ENCODE results near the gene NT5C2.

The NT5C2 gene

GRCh38 chr10:103041391-103041790 lies 151.7 kb downstream of the NT5C2 start:
- no peak overlapping the region for H3K27ac ChIP-seq (ENCODE audit: low read depth, low read length)
- no peaks in the 10 kb centered on the region for H3K9me3 ChIP-seq (ENCODE audit: control insufficient read depth, insufficient read depth, low read length)
- TF ChIP-seq CTCF (IDR thresholded peaks at IDR 0.05; ENCODE audit: low read depth, low read length, poor library complexity, severe bottlenecking): no peak
- no peak for TF ChIP-seq EZH2phosphoT487 (IDR thresholded peaks at IDR 0.05; ENCODE audit: borderline replicate concordance, low read length)
- no peak overlapping the region for H3K4me2 ChIP-seq (ENCODE audit: low read length)
- H3K27me3 ChIP-seq (ENCODE audit: control insufficient read depth, low read length): no peaks in the 10 kb centered on the region
- no peaks in the 10 kb centered on the region for H3K79me2 ChIP-seq (ENCODE audit: control insufficient read depth, low read length)
- H3K4me3 ChIP-seq (ENCODE audit: low read length): no peak overlapping the region
- no peaks in the 10 kb centered on the region for H4K20me1 ChIP-seq (ENCODE audit: control insufficient read depth, insufficient read depth, low read depth, low read length)
- H3K4me1 ChIP-seq (ENCODE audit: control insufficient read depth, low read length): peaks cover 16% of the 10 kb centered on the region
- no peaks in the 10 kb centered on the region for H3K36me3 ChIP-seq (ENCODE audit: control insufficient read depth, low read length)
- no peaks in the 10 kb centered on the region for H3F3A ChIP-seq (ENCODE audit: control insufficient read depth, insufficient read depth)
- no peaks in the 10 kb centered on the region for H3K9me2 ChIP-seq (replicated peaks; ENCODE audit: control insufficient read depth, low read length)

GRCh38 chr10:103040418-103040817 lies 152.7 kb downstream of the NT5C2 start:
- Histone ChIP-seq H3K79me2 (ENCODE audit: control insufficient read depth, low read length) (no peaks in the 10 kb centered on the region), H3K4me3 (ENCODE audit: low read length) (no peak overlapping the region), H3K27ac (ENCODE audit: low read depth, low read length) (no peak overlapping the region), H3K27me3 (ENCODE audit: control insufficient read depth, low read length) (0 out of 2 replicates have a peak, but pooled peaks cover 2% of the 10 kb centered on the region), H3K4me1 (ENCODE audit: control insufficient read depth, low read length) (peaks cover 16% of the 10 kb centered on the region), H4K20me1 (ENCODE audit: control insufficient read depth, insufficient read depth, low read depth, low read length) (no peaks in the 10 kb centered on the region), H3K9me3 (ENCODE audit: control insufficient read depth, insufficient read depth, low read length) (no peaks in the 10 kb centered on the region), H3K4me2 (ENCODE audit: low read length) (no peak overlapping the region), H3K9me2 (replicated peaks; ENCODE audit: control insufficient read depth, low read length) (no peaks in the 10 kb centered on the region), H3K36me3 (ENCODE audit: control insufficient read depth, low read length) (no peaks in the 10 kb centered on the region), H3F3A (ENCODE audit: control insufficient read depth, insufficient read depth) (no peaks in the 10 kb centered on the region)
- no peak for TF ChIP-seq EZH2phosphoT487 (IDR thresholded peaks at IDR 0.05; ENCODE audit: borderline replicate concordance, low read length)

- H4K20me1 ChIP-seq (ENCODE audit: control insufficient read depth, insufficient read depth, low read depth, low read length): no peaks in the 10 kb centered on the region
- 0 out of 2 replicates have a peak, but pooled peaks cover 2% of the 10 kb centered on the region for H3K27me3 ChIP-seq (ENCODE audit: control insufficient read depth, low read length)
- H3K4me2 ChIP-seq (ENCODE audit: low read length): no peak overlapping the region
- H3K36me3 ChIP-seq (ENCODE audit: control insufficient read depth, low read length): no peaks in the 10 kb centered on the region
- H3K4me1 ChIP-seq (ENCODE audit: control insufficient read depth, low read length): peaks cover 14% of the 10 kb centered on the region
- no peaks in the 10 kb centered on the region for H3K9me2 ChIP-seq (replicated peaks; ENCODE audit: control insufficient read depth, low read length)
- H3K4me3 ChIP-seq (ENCODE audit: low read length): no peak overlapping the region
- H3K27ac ChIP-seq (ENCODE audit: low read depth, low read length): no peak overlapping the region
- no peak for TF ChIP-seq EZH2phosphoT487 (IDR thresholded peaks at IDR 0.05; ENCODE audit: borderline replicate concordance, low read length)
- TF ChIP-seq CTCF (IDR thresholded peaks at IDR 0.05; ENCODE audit: low read depth, low read length, poor library complexity, severe bottlenecking): no peak
- H3K9me3 ChIP-seq (ENCODE audit: control insufficient read depth, insufficient read depth, low read length): no peaks in the 10 kb centered on the region
- H3F3A ChIP-seq (ENCODE audit: control insufficient read depth, insufficient read depth): no peaks in the 10 kb centered on the region
- H3K79me2 ChIP-seq (ENCODE audit: control insufficient read depth, low read length): no peaks in the 10 kb centered on the region
These were observed 154.5 kb downstream of the NT5C2 start for GRCh38 chr10:103038570-103038969.
